ENCODE data around the gene MOV10L1.

DNA sequence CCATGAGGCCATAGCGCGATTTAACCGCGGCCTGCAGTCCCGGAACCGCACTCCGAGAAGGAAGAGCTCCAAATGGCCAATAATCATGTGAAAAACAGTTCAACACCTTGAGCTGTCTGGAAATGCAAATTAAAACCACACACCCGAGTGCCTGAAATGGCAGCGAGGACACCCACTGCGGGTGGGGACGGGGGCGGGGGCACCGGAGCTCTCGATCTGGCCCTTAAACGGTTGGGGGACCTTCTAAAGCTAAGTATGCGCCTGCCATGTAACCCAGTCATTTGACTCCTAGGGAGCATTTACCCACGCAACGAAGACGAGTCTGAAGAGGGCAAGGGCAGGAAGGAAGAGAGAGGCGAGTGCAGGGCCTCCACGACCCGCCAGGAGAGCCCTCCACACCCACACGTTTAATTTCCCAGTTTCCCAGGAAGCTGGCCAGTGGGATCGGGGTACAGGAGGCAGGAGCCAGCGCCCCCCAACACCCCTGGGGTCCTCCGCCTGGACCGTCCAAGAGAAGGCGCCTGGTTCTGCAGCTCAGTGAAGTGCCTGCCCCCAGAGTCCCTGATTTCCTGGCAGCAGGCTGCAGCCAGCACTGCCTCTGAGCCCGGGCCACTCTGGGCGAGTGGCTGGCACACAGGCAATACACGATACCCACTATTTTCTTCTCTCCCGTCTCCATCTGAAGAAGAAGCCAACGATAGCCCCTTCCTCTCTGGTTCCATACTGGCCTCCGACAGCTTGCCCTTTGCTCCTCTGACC, 33.4 kb upstream of the MOV10L1 start:
- TF ChIP-seq CTCF (IDR thresholded peaks at IDR 0.05; ENCODE audit: low read length) (no peak; the same call in 1 of the 2 replicates), EZH2 (IDR thresholded peaks at IDR 0.05; ENCODE audit: borderline replicate concordance, low read length) (no peak)
